Adipocyte (in vitro differentiated cells): Measurements from ENCODE around the gene LAMB1.
A peak's percentile ranks its signal among the peaks of the same experiment; 100 is the strongest.

Experiments used
- DNase-seq: peaks from one replicate; pipeline ENCODE4 v3.0.0-alpha.2; 2015; ENCODE audit warnings: low read depth
- H3K27me3 ChIP-seq: replicated peaks from 2 replicates; pipeline ENCODE4 v1.7.0; 2013; ENCODE audit warnings: mild to moderate bottlenecking, low read length, moderate library complexity; ENCODE audit not compliant: control insufficient read depth, insufficient read depth
- H3K36me3 ChIP-seq: 2 replicates; pipeline ENCODE4 v1.7.0; 2013; ENCODE audit warnings: low read length, mild to moderate bottlenecking, moderate library complexity; ENCODE audit not compliant: control insufficient read depth, insufficient read depth, severe bottlenecking
- H3K4me1 ChIP-seq: 2 replicates; pipeline ENCODE4 v1.7.0; 2013; ENCODE audit warnings: mild to moderate bottlenecking, low read length, moderate library complexity; ENCODE audit not compliant: control insufficient read depth, insufficient read depth
- H3K4me3 ChIP-seq: 2 replicates; pipeline ENCODE4 v1.7.0; 2013; ENCODE audit warnings: mild to moderate bottlenecking, low read length, moderate library complexity
- H3K9ac ChIP-seq: 2 replicates; pipeline ENCODE4 v1.7.0; 2013; ENCODE audit warnings: mild to moderate bottlenecking, low read length, moderate library complexity
- H3K9me3 ChIP-seq: 2 replicates; pipeline ENCODE4 v1.7.0; 2013; ENCODE audit warnings: mild to moderate bottlenecking, low read length, moderate library complexity; ENCODE audit not compliant: control insufficient read depth

The LAMB1 gene

GRCh38 chr7:107882766-107883165, 120.2 kb downstream of the LAMB1 start:
- Histone ChIP-seq H3K36me3 (no peaks in the 10 kb centered on the region), H3K27me3 (no peaks in the 10 kb centered on the region), H3K4me1 (peaks cover 5% of the 10 kb centered on the region), H3K9ac (no peak overlapping the region), H3K4me3 (no peak overlapping the region), H3K9me3 (no peaks in the 10 kb centered on the region)
- DNase-seq = no peak

DNA sequence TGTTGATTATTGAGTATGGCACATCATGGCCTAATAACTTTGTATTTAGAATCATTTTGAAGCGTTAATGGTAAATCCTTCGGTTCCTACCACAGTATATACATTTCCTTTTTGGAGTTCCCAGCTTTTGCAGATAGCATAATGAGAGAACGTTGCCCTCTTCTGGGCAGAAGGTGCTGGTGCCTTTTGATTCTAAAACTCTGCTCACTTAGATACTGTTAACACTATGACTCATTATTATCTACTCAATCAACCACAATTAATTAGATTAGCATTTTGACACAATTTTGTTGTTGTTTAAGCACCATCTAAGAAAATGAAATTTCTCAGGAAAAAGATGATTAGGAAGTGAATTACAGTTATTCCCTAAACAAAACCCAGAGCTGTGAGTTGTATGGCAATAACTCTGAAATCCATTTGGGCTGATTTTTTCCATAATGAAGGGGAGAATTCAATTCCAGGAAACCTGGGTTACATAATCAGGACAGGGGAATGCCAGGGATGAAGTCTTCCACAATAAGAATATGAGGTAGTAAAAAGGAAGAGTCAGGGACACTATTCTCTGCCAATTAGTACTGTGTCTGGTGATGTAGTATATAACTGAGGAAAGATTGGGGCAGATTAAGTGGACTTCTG, 123.4 kb downstream of the LAMB1 start:
- Histone ChIP-seq H3K9me3 (no peaks in the 10 kb centered on the region), H3K4me3 (no peak overlapping the region), H3K27me3 (no peaks in the 10 kb centered on the region), H3K4me1 (peaks cover 5% of the 10 kb centered on the region), H3K9ac (no peak overlapping the region), H3K36me3 (no peaks in the 10 kb centered on the region)
- peak; percentile 77 for DNase-seq

GRCh38 chr7:107878636-107879035, 124.3 kb downstream of the LAMB1 start:
- Histone ChIP-seq H3K4me3 (no peak overlapping the region), H3K9ac (no peak overlapping the region), H3K9me3 (no peaks in the 10 kb centered on the region), H3K36me3 (no peaks in the 10 kb centered on the region), H3K27me3 (no peaks in the 10 kb centered on the region), H3K4me1 (peaks cover 5% of the 10 kb centered on the region)
- no peak for DNase-seq

DNA sequence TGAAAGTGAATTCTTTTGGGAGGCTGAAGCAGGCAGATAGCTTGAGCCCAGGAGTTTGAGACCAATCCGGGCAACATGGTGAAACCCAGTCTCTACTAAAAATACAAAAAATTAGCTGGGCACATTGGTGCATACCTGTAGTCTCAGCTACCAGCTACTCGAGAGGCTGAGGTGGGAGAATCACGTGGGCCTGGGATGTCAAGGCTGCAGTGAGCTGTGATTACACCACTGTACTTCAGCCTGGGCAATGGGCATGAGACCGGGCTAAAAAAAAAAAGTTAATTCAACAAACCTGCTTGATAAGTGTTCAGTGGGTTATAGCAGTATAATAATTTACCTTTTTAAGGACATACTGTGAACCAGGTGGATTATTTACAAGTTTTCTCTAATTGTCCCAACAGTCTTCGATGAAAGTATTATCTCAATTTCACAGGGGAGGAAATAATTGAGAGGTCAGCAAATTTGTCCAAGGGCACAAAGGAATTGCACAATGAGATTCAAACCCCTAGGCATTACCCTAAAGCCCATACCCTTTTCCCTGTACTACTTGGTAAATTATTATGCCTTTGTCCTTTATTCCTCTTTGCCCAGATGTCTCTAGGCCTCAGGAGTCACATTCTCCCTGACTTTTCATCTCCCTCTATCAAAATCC, 125.1 kb downstream of the LAMB1 start:
- no peaks in the 10 kb centered on the region for H3K36me3 ChIP-seq
- H3K9ac ChIP-seq = no peak overlapping the region
- no peaks in the 10 kb centered on the region for H3K27me3 ChIP-seq
- no peak overlapping the region for H3K4me3 ChIP-seq
- no peak for DNase-seq
- H3K9me3 ChIP-seq = no peaks in the 10 kb centered on the region
- H3K4me1 ChIP-seq = peaks cover 1% of the 10 kb centered on the region

DNA sequence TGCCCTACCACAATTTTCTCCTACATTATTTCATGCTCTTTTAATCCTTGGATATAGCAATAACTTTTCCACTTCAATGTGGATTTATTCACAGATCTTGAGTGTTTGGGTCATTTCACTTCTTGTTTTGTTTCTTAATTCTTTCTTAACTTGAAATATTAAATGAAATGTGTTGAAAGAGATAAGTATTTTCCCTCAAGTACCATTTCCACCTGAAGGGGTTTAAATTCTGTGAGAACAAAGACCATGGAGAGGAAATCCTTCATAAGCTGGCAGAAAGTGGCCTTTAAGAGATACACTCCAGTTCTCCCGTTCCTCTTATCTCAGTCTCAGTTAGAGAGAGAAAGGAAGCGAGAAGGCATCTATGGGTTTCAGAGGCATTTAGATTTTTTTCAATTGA, 126.0 kb downstream of the LAMB1 start:
- no peak for DNase-seq
- no peaks in the 10 kb centered on the region for H3K9me3 ChIP-seq

DNA sequence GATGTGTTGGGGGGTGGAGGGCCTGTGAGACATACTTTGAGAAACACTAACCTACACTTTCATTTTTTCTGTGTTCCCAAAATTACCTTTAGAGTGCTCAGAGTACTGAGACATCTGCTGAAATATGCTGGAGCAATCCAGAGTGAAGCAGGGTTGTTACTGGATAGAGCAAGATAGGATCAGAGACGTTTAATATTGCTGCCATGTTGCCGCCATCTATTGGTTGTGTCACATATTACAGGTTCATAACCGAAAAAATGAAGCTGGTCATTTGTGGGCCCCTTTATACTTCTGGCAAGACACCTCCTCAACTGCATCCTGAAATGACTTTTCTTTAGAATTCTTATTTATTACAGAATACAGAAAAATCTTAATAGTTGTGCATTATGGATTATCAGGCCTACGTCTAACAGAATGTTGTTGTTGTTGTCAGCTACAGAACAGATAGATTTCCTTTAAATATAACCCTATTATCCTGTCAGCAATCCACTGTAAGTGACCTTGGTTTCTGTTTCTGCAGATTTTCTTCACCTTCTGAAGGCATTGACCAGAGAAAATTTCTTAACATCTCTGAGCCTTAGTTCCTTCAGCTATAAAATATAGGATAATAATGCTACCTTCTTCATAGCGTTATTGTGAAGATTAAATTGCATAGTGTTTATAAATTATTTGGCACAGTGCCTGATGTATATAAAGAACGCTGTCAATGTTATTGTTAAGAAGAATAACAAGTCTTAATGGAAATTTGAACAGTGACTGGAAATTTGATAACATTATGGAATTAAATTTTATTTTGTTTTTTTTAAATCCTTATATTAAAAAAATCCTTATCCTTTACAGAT, 128.1 kb downstream of the LAMB1 start:
- no peak overlapping the region for H3K4me3 ChIP-seq
- DNase-seq = peak; percentile 86
- H3K4me1 ChIP-seq = no peaks in the 10 kb centered on the region
- H3K9ac ChIP-seq = no peak overlapping the region
- no peaks in the 10 kb centered on the region for H3K36me3 ChIP-seq
- peaks cover 6% of the 10 kb centered on the region for H3K27me3 ChIP-seq
- no peaks in the 10 kb centered on the region for H3K9me3 ChIP-seq

More for the DNA sequence above, 126.0 kb downstream of the LAMB1 start:
- H3K27me3 ChIP-seq = no peaks in the 10 kb centered on the region
- no peaks in the 10 kb centered on the region for H3K4me1 ChIP-seq
- H3K9ac ChIP-seq = no peak overlapping the region
- H3K4me3 ChIP-seq = no peak overlapping the region
- no peaks in the 10 kb centered on the region for H3K36me3 ChIP-seq

- no peak overlapping the region for H3K9ac ChIP-seq
Measured at GRCh38 chr7:107874111-107874510, 128.8 kb downstream of the LAMB1 start.

More at GRCh38 chr7:107874111-107874510, 128.8 kb downstream of the LAMB1 start:
- H3K4me1 ChIP-seq = no peaks in the 10 kb centered on the region
- no peak overlapping the region for H3K4me3 ChIP-seq
- H3K9me3 ChIP-seq = no peaks in the 10 kb centered on the region
- peaks cover 6% of the 10 kb centered on the region for H3K27me3 ChIP-seq
- no peaks in the 10 kb centered on the region for H3K36me3 ChIP-seq
- DNase-seq = no peak
